Measurements from ENCODE around the gene DVL2. TPM values are rescaled to one million over a fixed set of nuclear protein-coding genes. Genes with fewer than 3 reads are reported as not detected.
A peak's percentile ranks its signal among the peaks of the same experiment; 100 is the strongest.
"Not testable (repeated sequence)": the region's sequence is repeated elsewhere in the genome, so short reads cannot be mapped to it uniquely, and the experiment has no call there.

DVL2 gene
- total and polyA plus RNA-seq, 12 donors: 11.8 to 87.2 (median 44.4) TPM

DNA sequence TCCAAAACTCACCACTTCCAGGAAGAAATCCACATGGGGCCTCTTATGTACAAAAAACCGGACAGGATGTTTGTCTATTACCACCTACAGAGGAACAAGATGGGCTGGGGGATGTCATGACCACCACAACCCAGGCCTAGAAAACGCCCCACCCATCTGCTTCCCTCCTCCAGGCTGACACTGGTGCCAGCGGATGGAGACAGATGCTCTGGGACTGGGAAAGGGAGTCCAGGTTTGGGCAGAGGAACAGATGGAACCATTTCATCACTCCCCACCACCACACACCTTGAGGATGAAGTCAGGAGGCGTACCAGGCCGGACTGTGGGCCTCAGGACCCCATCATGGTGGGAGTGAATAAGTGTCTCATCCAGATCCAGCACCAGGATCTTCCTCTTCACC lies 12.5 kb upstream of the DVL2 start:
- intact Hi-C loops (cut with DNase I): no loop called here
- 89 to 98% (median 97%) methylated on average over 4 to 5 of the region's 5 CpGs for WGBS, 4 donors
- TF ChIP-seq, protein P1, sequence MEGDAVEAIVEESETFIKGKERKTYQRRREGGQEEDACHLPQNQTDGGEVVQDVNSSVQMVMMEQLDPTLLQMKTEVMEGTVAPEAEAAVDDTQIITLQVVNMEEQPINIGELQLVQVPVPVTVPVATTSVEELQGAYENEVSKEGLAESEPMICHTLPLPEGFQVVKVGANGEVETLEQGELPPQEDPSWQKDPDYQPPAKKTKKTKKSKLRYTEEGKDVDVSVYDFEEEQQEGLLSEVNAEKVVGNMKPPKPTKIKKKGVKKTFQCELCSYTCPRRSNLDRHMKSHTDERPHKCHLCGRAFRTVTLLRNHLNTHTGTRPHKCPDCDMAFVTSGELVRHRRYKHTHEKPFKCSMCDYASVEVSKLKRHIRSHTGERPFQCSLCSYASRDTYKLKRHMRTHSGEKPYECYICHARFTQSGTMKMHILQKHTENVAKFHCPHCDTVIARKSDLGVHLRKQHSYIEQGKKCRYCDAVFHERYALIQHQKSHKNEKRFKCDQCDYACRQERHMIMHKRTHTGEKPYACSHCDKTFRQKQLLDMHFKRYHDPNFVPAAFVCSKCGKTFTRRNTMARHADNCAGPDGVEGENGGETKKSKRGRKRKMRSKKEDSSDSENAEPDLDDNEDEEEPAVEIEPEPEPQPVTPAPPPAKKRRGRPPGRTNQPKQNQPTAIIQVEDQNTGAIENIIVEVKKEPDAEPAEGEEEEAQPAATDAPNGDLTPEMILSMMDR (IDR thresholded peaks at IDR 0.05): no peak
- TF ChIP-seq POLR2A (IDR thresholded peaks at IDR 0.05): no peak
- H3K9me3 ChIP-seq (replicated peaks in 1 of 3): no peaks in the 10 kb centered on the region
- no peak overlapping the region for H3K27ac ChIP-seq
- H3K4me1 ChIP-seq (replicated peaks in 1 of 2): peaks cover 21 to 29% of the 10 kb centered on the region in 2 donors
- no peak for DNase-seq
- peaks cover 0 to 36% of the 10 kb centered on the region in 2 donors for H3K36me3 ChIP-seq (replicated peaks in 1 of 2)
- no peak overlapping the region for H3K4me3 ChIP-seq
- no peaks in the 10 kb centered on the region for H3K27me3 ChIP-seq

DNA sequence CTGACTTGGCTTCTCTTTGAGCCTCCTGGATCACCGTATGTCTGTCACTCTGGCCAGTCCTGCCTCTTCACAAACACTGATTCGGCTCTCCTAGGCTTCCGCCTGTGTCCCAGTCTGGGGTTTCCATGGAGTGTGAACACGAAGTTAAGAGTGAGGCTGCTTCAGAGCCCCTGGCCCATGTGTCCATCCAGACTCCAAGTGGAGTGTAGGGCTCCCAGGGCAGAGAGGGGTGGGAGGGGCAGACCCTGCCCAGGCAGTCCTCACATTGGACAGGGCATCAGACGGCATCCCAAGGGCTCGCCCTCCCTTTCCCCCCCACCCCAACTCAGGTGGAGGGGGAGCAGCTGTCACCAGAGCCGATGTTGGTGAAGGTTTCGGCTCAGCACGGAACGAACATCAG lies 9.5 kb upstream of the DVL2 start:
- Histone ChIP-seq H3K36me3 (replicated peaks in 1 of 2) (peaks cover 0 to 45% of the 10 kb centered on the region in 2 donors), H3K4me3 (peak overlapping the region in 1 of 4 donors; percentile 92), H3K27ac (peak overlapping the region in 4 of 5 donors; percentile 87 to 100 (median 95)), H3K4me1 (replicated peaks in 1 of 2) (peaks cover 21 to 26% of the 10 kb centered on the region in 2 donors)
- WGBS, 4 donors: 65 to 77% (median 74%) methylated on average over 7 to 10 of the region's 10 CpGs
- intact Hi-C loops (cut with DNase I); H3K27me3 ChIP-seq; H3K9me3 ChIP-seq (replicated peaks in 1 of 3): not testable (repeated sequence)
- DNase-seq: peak in 1 of 7 donors; percentile 33

DNA sequence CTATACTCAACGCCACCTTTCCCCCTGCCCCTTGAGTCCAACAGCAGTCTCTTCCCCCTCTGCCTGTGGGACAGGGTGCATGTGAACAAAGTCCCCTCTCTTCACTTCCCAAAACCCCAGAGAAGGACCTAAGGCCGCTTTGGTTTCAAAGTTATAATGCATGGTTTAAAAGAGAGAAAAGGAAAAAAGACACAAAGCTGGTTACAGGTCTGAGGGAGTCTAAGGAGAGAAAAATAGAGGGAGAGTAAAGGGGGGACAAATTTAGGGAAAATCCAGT lies 9.1 kb upstream of the DVL2 start:
- H3K9me3 ChIP-seq (replicated peaks in 1 of 3): no peaks in the 10 kb centered on the region
- H3K36me3 ChIP-seq (replicated peaks in 1 of 2): peaks cover 0 to 45% of the 10 kb centered on the region in 2 donors

DNA sequence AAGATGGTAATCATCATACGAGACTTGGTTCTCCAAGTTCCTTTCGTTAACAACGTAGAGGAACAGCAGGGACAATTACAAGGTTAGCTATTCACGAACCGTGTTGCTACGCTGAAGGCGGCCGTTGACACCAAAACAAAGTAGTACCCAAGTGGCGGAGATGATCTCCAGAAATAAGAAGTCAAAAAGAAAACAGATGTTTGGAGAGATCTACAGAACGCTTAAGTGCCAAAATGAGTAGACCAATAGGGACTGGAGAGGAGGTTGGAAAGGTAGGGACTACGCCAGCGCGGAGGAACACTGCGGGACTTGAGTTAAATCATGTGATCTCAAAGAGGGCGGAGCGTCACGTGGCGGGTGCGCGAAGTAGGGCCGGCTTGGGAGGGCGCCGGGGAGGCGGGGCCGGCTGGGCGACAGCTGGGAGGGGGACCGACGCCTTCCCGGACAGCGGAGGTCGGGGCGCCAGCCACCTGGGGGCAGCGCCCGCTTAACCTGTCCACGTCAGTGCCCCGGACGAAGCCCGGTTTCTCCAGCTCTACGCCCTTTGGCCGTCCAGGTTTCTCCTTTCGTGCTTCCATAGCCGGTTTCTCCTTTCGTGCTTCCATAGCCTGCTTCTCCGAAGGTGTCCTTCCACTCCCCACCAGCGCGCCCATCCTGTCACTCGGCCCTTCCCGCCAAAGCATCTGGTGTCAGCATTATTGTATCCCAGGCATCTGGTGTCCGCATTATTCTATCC lies 8.6 kb upstream of the DVL2 start:
- Histone ChIP-seq H3K27me3 (no peaks in the 10 kb centered on the region), H3K9me3 (replicated peaks in 1 of 3) (no peaks in the 10 kb centered on the region), H3K4me1 (replicated peaks in 1 of 2) (peaks cover 18 to 23% of the 10 kb centered on the region in 2 donors), H3K27ac (peak overlapping the region; percentile 87 to 100 (median 95)), H3K36me3 (replicated peaks in 1 of 2) (peaks cover 0 to 45% of the 10 kb centered on the region in 2 donors), H3K4me3 (peak overlapping the region in 3 of 4 donors; percentile 29 to 92 (median 47))
- intact Hi-C loops (cut with DNase I): no loop called here
- peak; percentile 97 to 99 (median 97) for DNase-seq
- WGBS, 4 donors: 1% methylated on average over 34 to 49 of the region's 49 CpGs
- TF ChIP-seq, protein P1 (IDR thresholded peaks at IDR 0.05): peak in 1 of 6 experiments; percentile 17
- TF ChIP-seq POLR2A (IDR thresholded peaks at IDR 0.05): peak; percentile 18 to 74

More for the DNA sequence above, 9.1 kb upstream of the DVL2 start:
- Histone ChIP-seq H3K27ac (peak overlapping the region; percentile 87 to 100 (median 95)), H3K4me1 (replicated peaks in 1 of 2) (peaks cover 18 to 23% of the 10 kb centered on the region in 2 donors), H3K27me3 (no peaks in the 10 kb centered on the region), H3K4me3 (peak overlapping the region in 3 of 4 donors; percentile 29 to 92 (median 47))
- intact Hi-C loops (cut with DNase I): no loop called here
- 16 to 38% (median 25%) methylated on average over 2 of the region's 2 CpGs for WGBS, 4 donors
- TF ChIP-seq POLR2A (IDR thresholded peaks at IDR 0.05): no peak
- TF ChIP-seq, protein P1 (IDR thresholded peaks at IDR 0.05): peak in 1 of 6 experiments; percentile 20
- no peak for DNase-seq
